Fibroblast of peridontal ligament (primary cell): ENCODE measurements around the gene RAB44.

Experiments used
- DNase-seq: peaks from one replicate; pipeline ENCODE4 v3.0.0-alpha.2; 2010; ENCODE audit errors: extremely low read depth

RAB44 gene

GRCh38 chr6:36730424-36731380 is 33.1 kb downstream of the RAB44 start:
- no peak for DNase-seq

- no peak for DNase-seq
Observed at GRCh38 chr6:36731622-36732310, 34.1 kb downstream of the RAB44 start.

DNA sequence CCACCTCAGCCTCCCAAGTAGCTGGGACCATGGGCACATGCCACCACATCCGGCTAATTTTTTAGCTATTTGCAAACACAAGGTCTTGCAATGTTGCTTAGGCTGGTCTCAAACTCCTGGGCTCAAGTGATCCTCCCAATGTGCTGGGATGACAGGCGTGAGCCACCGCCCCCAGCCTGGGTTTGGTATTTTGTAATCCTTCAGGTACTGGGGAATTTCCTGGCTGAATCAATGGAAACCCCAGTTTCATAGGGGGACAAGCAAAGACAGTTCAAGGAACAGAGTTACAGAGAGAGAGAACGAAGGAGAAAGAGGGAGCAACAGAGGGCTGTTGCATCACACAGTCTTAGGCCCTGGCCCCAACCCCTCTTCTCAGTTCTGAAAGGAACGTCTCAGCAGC is 35.7 kb downstream of the RAB44 start:
- no peak for DNase-seq

GRCh38 chr6:36734486-36735060 is 36.9 kb downstream of the RAB44 start:
- no peak for DNase-seq

- peak; percentile 84 for DNase-seq
Observed at GRCh38 chr6:36735110-36736071, 37.8 kb downstream of the RAB44 start.

GRCh38 chr6:36737043-36737785 is 39.6 kb downstream of the RAB44 start:
- DNase-seq, result no peak

GRCh38 chr6:36738108-36738507 is 40.5 kb downstream of the RAB44 start:
- no peak for DNase-seq

GRCh38 chr6:36739947-36740817 is 42.6 kb downstream of the RAB44 start:
- DNase-seq, result no peak

- no peak for DNase-seq
Observed at GRCh38 chr6:36740818-36741179, 43.2 kb downstream of the RAB44 start.

- DNase-seq, result no peak
Observed at GRCh38 chr6:36742146-36742545, 44.5 kb downstream of the RAB44 start.

DNA sequence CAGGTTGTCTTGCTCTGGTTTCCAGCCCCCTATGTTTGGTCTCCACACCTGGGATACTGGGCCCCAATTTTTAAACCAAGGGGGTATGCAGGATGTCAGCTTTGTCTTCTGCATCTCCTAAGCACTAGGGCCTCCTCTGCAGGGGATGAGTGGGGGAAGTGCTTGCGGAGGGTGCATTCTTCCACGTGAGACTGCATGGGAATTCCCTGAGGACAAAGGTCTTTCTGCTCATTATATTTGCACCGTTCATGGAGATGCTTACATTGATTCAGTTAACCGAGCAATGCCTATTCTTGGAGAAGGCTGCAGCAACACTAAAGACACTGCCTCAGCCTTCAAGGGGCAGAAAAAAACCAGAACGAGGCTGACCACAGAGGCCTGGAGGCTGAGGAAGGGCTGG is 45.4 kb downstream of the RAB44 start:
- DNase-seq, result no peak

- DNase-seq, result no peak
Observed at GRCh38 chr6:36743538-36744303, 46.1 kb downstream of the RAB44 start.

GRCh38 chr6:36744304-36744673 is 46.7 kb downstream of the RAB44 start:
- no peak for DNase-seq

DNA sequence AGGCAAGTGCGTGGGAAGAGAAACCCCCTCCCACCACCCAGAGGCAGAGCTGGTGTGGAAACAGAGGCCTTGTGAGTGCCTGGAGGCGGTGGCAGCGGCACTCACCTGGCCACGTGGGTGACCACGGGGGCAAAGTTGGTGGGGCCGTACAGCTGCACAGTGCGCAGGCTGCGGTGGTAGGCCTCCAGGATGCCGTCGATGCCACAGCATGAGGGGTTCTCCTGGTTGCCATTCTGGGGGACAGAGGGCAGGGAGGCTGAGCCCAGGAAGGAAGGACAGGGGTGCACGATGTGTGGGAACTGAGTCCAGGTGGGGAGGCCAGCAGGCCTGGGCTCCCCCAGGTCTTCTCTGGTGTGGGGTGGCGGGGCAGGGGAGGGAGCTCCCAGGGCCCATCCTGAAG is 47.7 kb downstream of the RAB44 start:
- no peak for DNase-seq

GRCh38 chr6:36745836-36746235 is 48.2 kb downstream of the RAB44 start:
- DNase-seq, result no peak

GRCh38 chr6:36746251-36746650 is 48.6 kb downstream of the RAB44 start:
- no peak for DNase-seq

DNA sequence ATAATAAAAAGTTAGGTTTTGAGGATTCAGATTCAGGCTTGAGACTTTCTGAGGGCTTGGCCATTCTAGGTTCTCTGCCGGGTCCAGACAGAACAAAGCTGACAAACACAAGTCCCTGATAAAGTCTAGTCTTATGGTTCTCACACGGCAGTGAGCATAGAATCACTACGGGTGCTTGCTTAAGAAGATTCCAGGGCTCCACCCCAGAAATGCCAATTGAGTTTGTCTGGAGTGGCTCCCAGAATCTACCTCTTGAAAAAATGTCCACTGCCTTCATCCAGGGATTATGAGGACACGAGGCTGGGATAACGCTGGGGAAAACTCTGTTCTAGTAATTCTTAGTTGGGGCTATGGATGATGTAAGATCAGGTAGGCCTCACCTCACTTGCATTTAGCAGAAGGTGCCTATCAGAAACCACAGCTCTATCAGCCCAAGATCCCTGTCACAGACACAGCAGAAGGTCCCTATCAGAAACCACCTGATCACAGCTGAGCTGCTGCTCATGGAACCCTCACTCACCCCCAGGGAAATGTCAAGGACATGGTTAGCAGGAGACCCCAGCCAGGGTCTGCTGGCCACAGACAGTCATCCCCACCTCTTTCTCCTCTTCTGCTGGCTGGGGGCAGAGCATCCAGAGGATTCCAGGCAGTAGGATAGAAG is 52.3 kb downstream of the RAB44 start:
- no peak for DNase-seq

- DNase-seq, result no peak
Observed at GRCh38 chr6:36751091-36751490, 53.5 kb downstream of the RAB44 start.

DNA sequence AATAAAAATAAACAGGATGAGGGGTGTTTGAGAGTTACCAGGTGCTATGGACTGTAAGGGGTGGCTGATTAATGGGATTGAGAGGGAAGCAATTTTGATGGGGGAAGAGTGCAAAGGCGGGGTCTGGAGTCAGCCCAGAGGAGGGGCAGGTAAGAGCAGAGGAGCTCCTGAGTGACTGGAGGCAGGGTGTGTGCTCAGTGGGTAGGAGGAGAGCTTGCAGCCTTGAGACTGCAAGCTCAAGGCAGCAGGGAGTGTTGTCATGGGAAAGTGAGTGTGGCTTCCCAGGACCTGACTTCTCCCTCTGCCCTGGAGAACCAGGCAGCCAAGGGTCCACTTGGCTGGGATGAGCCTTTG is 54.2 kb downstream of the RAB44 start:
- DNase-seq, result no peak
